IMR-90 (cell line): ENCODE results near the gene SH3GLB2. TPM values are rescaled to one million over a fixed set of nuclear protein-coding genes. Genes with fewer than 3 reads are reported as not detected.

Experiments used
- ATAC-seq: fragments of 200-7000 bp; cut with Tn5 transposase; 2 replicates; pipeline ENCODE4 v1.9.1; 2020; ENCODE audit warnings: low read depth, mild to moderate bottlenecking, moderate library complexity
- BruUV-seq: library from RNA; stranded (reverse); fragments of 400-500 nt; replicated peaks from 2 replicates; lab custom pipeline; 2021; lab: Mats Ljungman, UMichigan
- CTCF ChIA-PET: fragments of 300-600 bp; formaldehyde crosslinking; extraction: SDS; loops from one replicate; lab custom pipeline; 2021; ENCODE audit warnings: antibody characterized with exemption; lab: Yijun Ruan, JAX
- POLR2A ChIA-PET: fragments of 300-600 bp; sonication (Branson Sonifier 250); formaldehyde crosslinking; loops from one replicate; lab custom pipeline; 2022; ENCODE audit warnings: antibody characterized with exemption; ENCODE audit not compliant: unreplicated experiment; lab: Charles Lee
- DNase-seq: peaks from one replicate; pipeline ENCODE4 v3.0.0; 2013
- H2AFZ ChIP-seq: replicated peaks from 2 replicates; pipeline ENCODE3; 2013; ENCODE audit warnings: low read length, mild to moderate bottlenecking; ENCODE audit not compliant: poor library complexity
- H2AK5ac ChIP-seq: 2 replicates; pipeline ENCODE4 v1.6.1; 2013; ENCODE audit warnings: low read depth, low read length, inconsistent platforms
- H2AK9ac ChIP-seq: replicated peaks from 2 replicates; pipeline ENCODE3; 2013; ENCODE audit warnings: mild to moderate bottlenecking, low read depth, low read length, moderate library complexity; ENCODE audit not compliant: poor library complexity
- H2BK120ac ChIP-seq: 2 replicates; pipeline ENCODE4 v1.6.1; 2013; ENCODE audit warnings: low read depth, low read length, inconsistent platforms
- H2BK15ac ChIP-seq: 3 replicates; pipeline ENCODE4 v1.6.1; 2013; ENCODE audit warnings: low read depth, low read length, inconsistent platforms
- H2BK20ac ChIP-seq: 2 replicates; pipeline ENCODE4 v1.6.1; 2013; ENCODE audit warnings: low read depth, mild to moderate bottlenecking, inconsistent platforms, low read length, moderate library complexity
- H2BK5ac ChIP-seq: 2 replicates; pipeline ENCODE4 v1.6.1; 2013; ENCODE audit warnings: mild to moderate bottlenecking, low read depth, low read length, inconsistent platforms; ENCODE audit not compliant: poor library complexity, severe bottlenecking
- H3K14ac ChIP-seq: replicated peaks from 2 replicates; pipeline ENCODE4 v1.6.1; 2013; ENCODE audit warnings: low read depth, low read length, inconsistent platforms
- H3K18ac ChIP-seq: 2 replicates; pipeline ENCODE4 v1.6.1; 2013; ENCODE audit warnings: low read depth, low read length, control low read depth
- H3K23ac ChIP-seq: 2 replicates; pipeline ENCODE4 v1.6.1; 2013; ENCODE audit warnings: low read depth, low read length, inconsistent platforms
- H3K27ac ChIP-seq: 2 replicates; pipeline ENCODE4 v1.5.1; 2013; ENCODE audit warnings: mild to moderate bottlenecking, control low read depth, low read length; ENCODE audit not compliant: insufficient read depth
- H3K27me3 ChIP-seq: 2 replicates; pipeline ENCODE4 v1.6.1; 2013; ENCODE audit warnings: low read length; ENCODE audit not compliant: control insufficient read depth, insufficient read depth
- H3K36me3 ChIP-seq: 2 replicates; pipeline ENCODE4 v1.6.1; 2013; ENCODE audit warnings: low read length, mixed read lengths; ENCODE audit not compliant: control insufficient read depth, insufficient read depth
- H3K4ac ChIP-seq: 2 replicates; pipeline ENCODE4 v1.6.1; 2013; ENCODE audit warnings: low read depth, low read length, inconsistent platforms
- H3K4me1 ChIP-seq: 2 replicates; pipeline ENCODE4 v1.6.1; 2013; ENCODE audit warnings: low read length, mixed read lengths; ENCODE audit not compliant: control insufficient read depth, insufficient read depth
- H3K4me2 ChIP-seq: 2 replicates; pipeline ENCODE4 v1.6.1; 2013; ENCODE audit warnings: low read depth, mild to moderate bottlenecking, control low read depth, low read length, moderate library complexity
- H3K4me3 ChIP-seq: 2 replicates; pipeline ENCODE4 v1.5.1; 2013; ENCODE audit warnings: low read depth, mild to moderate bottlenecking, control low read depth, low read length, moderate library complexity; ENCODE audit not compliant: insufficient read depth
- H3K56ac ChIP-seq: 2 replicates; pipeline ENCODE4 v1.6.1; 2013; ENCODE audit warnings: low read length, inconsistent platforms; ENCODE audit not compliant: insufficient read depth; ENCODE audit errors: extremely low read depth
- H3K79me1 ChIP-seq, 2 experiments: 2 replicates each; pipeline ENCODE4 v1.6.1; 2013; ENCODE audit warnings: low read length in 2 of 2, inconsistent platforms in 1 of 2, low read depth in 1 of 2
- H3K9ac ChIP-seq: 2 replicates; pipeline ENCODE4 v1.6.1; 2013; ENCODE audit warnings: low read depth, low read length, control low read depth
- H3K9me1 ChIP-seq: 2 replicates; pipeline ENCODE4 v1.6.1; 2013; ENCODE audit warnings: low read length, inconsistent platforms; ENCODE audit not compliant: insufficient read depth
- H3K9me3 ChIP-seq: 2 replicates; pipeline ENCODE4 v1.6.1; 2013; ENCODE audit warnings: low read length; ENCODE audit not compliant: control insufficient read depth, insufficient read depth
- H4K20me1 ChIP-seq: 2 replicates; pipeline ENCODE4 v1.6.1; 2013; ENCODE audit warnings: low read length, inconsistent platforms; ENCODE audit not compliant: insufficient read depth
- H4K5ac ChIP-seq: 2 replicates; pipeline ENCODE4 v1.6.1; 2013; ENCODE audit warnings: mild to moderate bottlenecking, low read depth, low read length, control low read depth
- H4K8ac ChIP-seq, 2 experiments: 2 replicates each; pipeline ENCODE4 v1.6.1; 2013; ENCODE audit warnings: low read depth in 2 of 2, low read length in 2 of 2, control low read depth in 1 of 2, inconsistent platforms in 1 of 2
- H4K91ac ChIP-seq: 2 replicates; pipeline ENCODE4 v1.6.1; 2013; ENCODE audit warnings: low read depth, low read length, inconsistent platforms; ENCODE audit not compliant: insufficient read depth
- BHLHE40 ChIP-seq: fragments of 150-350 bp; IDR thresholded peaks from 2 replicates; pipeline ENCODE4 v1.6.1; 2016; ENCODE audit warnings: mild to moderate bottlenecking, low read depth, low read length
- CEBPB ChIP-seq: IDR thresholded peaks from 2 replicates; pipeline ENCODE4 v1.6.1; 2012; ENCODE audit warnings: low read depth, low read length, improper control_type of control experiment
- CHD1 ChIP-seq: IDR thresholded peaks from 2 replicates; pipeline ENCODE4 v1.6.1; 2012; ENCODE audit warnings: low read depth, low read length, improper control_type of control experiment
- FOS ChIP-seq: fragments of 150-350 bp; IDR thresholded peaks from 2 replicates; pipeline ENCODE4 v1.6.1; 2016; ENCODE audit warnings: low read depth, low read length
- MAZ ChIP-seq: IDR thresholded peaks from 2 replicates; pipeline ENCODE4 v1.6.1; 2012; ENCODE audit warnings: low read depth, mild to moderate bottlenecking, low read length, improper control_type of control experiment, moderate library complexity, borderline replicate concordance
- POLR2A ChIP-seq: IDR thresholded peaks from 2 replicates; pipeline ENCODE4 v1.6.1; 2012; ENCODE audit warnings: mild to moderate bottlenecking, low read depth, low read length
- RAD21 ChIP-seq: IDR thresholded peaks from 2 replicates; pipeline ENCODE4 v1.6.1; 2012; ENCODE audit warnings: low read length, improper control_type of control experiment
- SMC3 ChIP-seq: fragments of 150-350 bp; IDR thresholded peaks from 2 replicates; pipeline ENCODE4 v1.6.1; 2016; ENCODE audit warnings: low read depth, mild to moderate bottlenecking, antibody characterized with exemption, low read length, moderate library complexity
- WGBS, 2 experiments: methylation state at CpG; one replicate each; pipeline versions ENCODE4 v1.1.5 to v1.1.7; 2013; ENCODE audit warnings: missing lambda C conversion rate in 2 of 2; ENCODE audit not compliant: insufficient read length in 1 of 2; ENCODE audit errors: extremely low coverage in 2 of 2; 5-methylcytosine and 5-hydroxymethylcytosine counted together
- dilution Hi-C: fragments of 300-500 bp; cut with HindIII; formaldehyde crosslinking; loops from one replicate; pipeline ENCODE4 v1.14.3; 2018; ENCODE audit warnings: low sequenced_read_pairs; ENCODE audit not compliant: unreplicated experiment
- in situ Hi-C: fragments of 300-500 bp; cut with MboI; formaldehyde crosslinking; loops from 3 replicates; pipeline ENCODE4 v1.14.3; 2019; ENCODE audit warnings: low sequenced_read_pairs, inconsistent platforms, mixed read lengths
- intact Hi-C: fragments of 100-400 bp; cut with micrococcal nuclease; formaldehyde crosslinking; loops from 2 replicates; pipeline ENCODE4 v1.10.0; 2022
- polyA plus RNA-seq, 3 experiments: library from polyadenylated mRNA; depleted of rRNA; stranded (reverse); fragments of >200 nt; gene quantifications; 2 replicates each; pipeline ENCODE4 v1.2.3, GENCODE V29; 2012; ENCODE audit warnings: low replicate concordance in 1 of 3
- total RNA-seq: library from RNA; depleted of rRNA; stranded (reverse); fragments of >200 nt; gene quantifications from 2 replicates; pipeline ENCODE4 v1.2.3, GENCODE V29; 2012
- TF ChIP-seq, protein P1 (sequence below): fragments of 150-350 bp; IDR thresholded peaks from 2 replicates; pipeline ENCODE4 v1.6.1; 2016; ENCODE audit warnings: low read depth, mild to moderate bottlenecking, low read length, moderate library complexity, borderline replicate concordance

Gene SH3GLB2
- total and polyA plus RNA-seq, 2 of the 4 experiments (the other 2 are of a cell fraction) = 36.4 to 68.4 TPM

- Histone ChIP-seq H3K23ac (no peak overlapping the region), H3K18ac (no peak overlapping the region), H3K4me2 (no peak overlapping the region), H3K4me3 (no peak overlapping the region), H4K20me1 (no peaks in the 10 kb centered on the region), H3K4ac (no peak overlapping the region), H2AK5ac (no peak overlapping the region), H3K36me3 (peaks cover 14% of the 10 kb centered on the region; the same call in 1 of the 2 replicates), H2BK15ac (no peak overlapping the region), H2AK9ac (no peak overlapping the region), H2AFZ (no peak overlapping the region), H3K9ac (no peak overlapping the region), H3K27ac (no peak overlapping the region), H4K8ac (no peak overlapping the region), H2BK20ac (no peak overlapping the region), H4K5ac (no peak overlapping the region), H3K4me1 (no peaks in the 10 kb centered on the region), H2BK120ac (no peak overlapping the region), H4K91ac (no peak overlapping the region), H3K9me3 (no peaks in the 10 kb centered on the region), H3K27me3 (no peaks in the 10 kb centered on the region), H3K79me1 (no peaks in the 10 kb centered on the region), H3K56ac (no peak overlapping the region), H3K14ac (no peak overlapping the region), H2BK5ac (no peak overlapping the region), H3K9me1 (0 out of 2 replicates have a peak, but pooled peaks cover 6% of the 10 kb centered on the region)
- intact Hi-C loops = no loop called here
- POLR2A ChIA-PET = no interaction called here
- ATAC-seq (no peak), DNase-seq (no peak)
- in situ Hi-C loops = no loop called here
- TF ChIP-seq SMC3 = no peak
- no peak for TF ChIP-seq BHLHE40
- no peak for TF ChIP-seq RAD21
- TF ChIP-seq MAZ = no peak
- TF ChIP-seq FOS = no peak
- no peak for TF ChIP-seq CHD1
- TF ChIP-seq CEBPB = no peak
- TF ChIP-seq, protein P1, sequence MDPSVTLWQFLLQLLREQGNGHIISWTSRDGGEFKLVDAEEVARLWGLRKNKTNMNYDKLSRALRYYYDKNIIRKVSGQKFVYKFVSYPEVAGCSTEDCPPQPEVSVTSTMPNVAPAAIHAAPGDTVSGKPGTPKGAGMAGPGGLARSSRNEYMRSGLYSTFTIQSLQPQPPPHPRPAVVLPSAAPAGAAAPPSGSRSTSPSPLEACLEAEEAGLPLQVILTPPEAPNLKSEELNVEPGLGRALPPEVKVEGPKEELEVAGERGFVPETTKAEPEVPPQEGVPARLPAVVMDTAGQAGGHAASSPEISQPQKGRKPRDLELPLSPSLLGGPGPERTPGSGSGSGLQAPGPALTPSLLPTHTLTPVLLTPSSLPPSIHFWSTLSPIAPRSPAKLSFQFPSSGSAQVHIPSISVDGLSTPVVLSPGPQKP = no peak
- no peak for TF ChIP-seq POLR2A
- CTCF ChIA-PET = no interaction called here
- WGBS, 2 experiments = 67% methylated on average over 7 of the region's 9 CpGs; no CpG with 5 or more reads in 1 of the 2 experiments
- no TSS peak for BruUV-seq
- dilution Hi-C loops = no loop called here
Measured at GRCh38 chr9:129072171-129072570, 44.0 kb upstream of the SH3GLB2 start.
